SK-N-SH (cell line): ENCODE results near the gene UBL7. TPM values are rescaled to one million over a fixed set of nuclear protein-coding genes. Genes with fewer than 3 reads are reported as not detected.

Experiments
- CTCF ChIA-PET: fragments of 300-600, 350-600 bp; formaldehyde crosslinking; extraction: SDS; loops from one replicate; lab custom pipeline; 2021; lab: Yijun Ruan, JAX
- POLR2A ChIA-PET: fragments of 350-600 bp; sonication (Branson Sonifier 250); formaldehyde crosslinking; extraction: SDS; loops from one replicate; lab custom pipeline; 2020; ENCODE audit warnings: antibody characterized with exemption, inconsistent platforms; lab: Yijun Ruan, JAX
- DNase-seq: peaks from one replicate; pipeline ENCODE4 v3.0.0; 2012
- H2AFZ ChIP-seq: fragments of 200-600 bp; sonication (generic); 2 replicates; pipeline ENCODE4 v1.8.1; 2016; ENCODE audit warnings: antibody characterized with exemption, mild to moderate bottlenecking, low read depth
- H3F3A ChIP-seq: fragments of 200-600 bp; sonication (generic); replicated peaks from 2 replicates; pipeline ENCODE3; 2016; ENCODE audit warnings: antibody characterized with exemption, mild to moderate bottlenecking; ENCODE audit not compliant: insufficient read depth
- H3K27ac ChIP-seq, 2 experiments: fragments of 200-500 bp in 1 of 2; fragments of 200-600 bp in 1 of 2; sonication (Bioruptor generic) in 1 of 2; sonication (generic), shearing (Covaris generic) in 1 of 2; 2 replicates each; pipeline versions ENCODE4 v1.5.1 to v1.6.1; 2014 to 2016; ENCODE audit warnings: low read depth in 2 of 2, inconsistent platforms in 1 of 2, low read length in 1 of 2, mild to moderate bottlenecking in 1 of 2, mixed read lengths in 1 of 2
- H3K27me3 ChIP-seq: fragments of 200-600 bp; sonication (generic), shearing (Covaris generic); 2 replicates; pipeline ENCODE4 v1.6.1; 2016; ENCODE audit warnings: mixed run types; ENCODE audit not compliant: insufficient read depth
- H3K36me3 ChIP-seq, 2 experiments: fragments of 200-500 bp in 1 of 2; fragments of 200-600 bp in 1 of 2; sonication (Bioruptor generic) in 1 of 2; sonication (generic) in 1 of 2; replicated peaks in 1 of 2; 2 replicates each; pipeline versions ENCODE3 to v1.5.1; 2014 to 2016; ENCODE audit warnings: low read length in 1 of 2, mild to moderate bottlenecking in 1 of 2; ENCODE audit not compliant: insufficient read depth in 2 of 2, control insufficient read depth in 1 of 2
- H3K4me1 ChIP-seq, 2 experiments: fragments of 200-500 bp in 1 of 2; fragments of 200-600 bp in 1 of 2; sonication (Bioruptor generic) in 1 of 2; sonication (generic), shearing (Covaris generic) in 1 of 2; 2 replicates each; pipeline versions ENCODE4 v1.5.1 to v1.6.1; 2014 to 2016; ENCODE audit warnings: low read depth in 1 of 2, low read length in 1 of 2, mixed run types in 1 of 2; ENCODE audit not compliant: insufficient read depth in 2 of 2, control insufficient read depth in 1 of 2
- H3K4me2 ChIP-seq: fragments of 200-600 bp; sonication (generic), shearing (Covaris generic); 2 replicates; pipeline ENCODE4 v1.6.1; 2017; ENCODE audit warnings: mixed run types
- H3K4me3 ChIP-seq, 2 experiments: fragments of 200-500 bp in 1 of 2; fragments of 200-600 bp in 1 of 2; sonication (Bioruptor generic) in 1 of 2; sonication (generic), shearing (Covaris generic) in 1 of 2; 2 replicates each; pipeline versions ENCODE4 v1.5.1 to v1.8.1; 2014 to 2016; ENCODE audit warnings: low read depth in 2 of 2, inconsistent platforms in 1 of 2, low read length in 1 of 2, mild to moderate bottlenecking in 1 of 2, mixed read lengths in 1 of 2, moderate library complexity in 1 of 2
- H3K79me2 ChIP-seq: fragments of 200-600 bp; sonication (generic); 2 replicates; pipeline ENCODE4 v1.8.1; 2017; ENCODE audit warnings: mild to moderate bottlenecking; ENCODE audit not compliant: insufficient read depth
- H3K9ac ChIP-seq: fragments of 200-600 bp; sonication (generic); 2 replicates; pipeline ENCODE4 v1.6.1; 2017; ENCODE audit warnings: mixed run types
- H3K9me2 ChIP-seq: fragments of 200-600 bp; sonication (generic); 2 replicates; pipeline ENCODE4 v1.6.1; 2017; ENCODE audit warnings: mixed run types
- H3K9me3 ChIP-seq: fragments of 200-600 bp; sonication (generic); 2 replicates; pipeline ENCODE4 v1.6.1; 2017; ENCODE audit warnings: mixed run types, mild to moderate bottlenecking, moderate library complexity
- H4K20me1 ChIP-seq: fragments of 200-600 bp; sonication (generic); 2 replicates; pipeline ENCODE4 v1.6.1; 2017; ENCODE audit warnings: mild to moderate bottlenecking, mixed run types; ENCODE audit not compliant: insufficient read depth
- CTCF ChIP-seq: fragments of 200-600 bp; sonication (generic); IDR thresholded peaks from 2 replicates; pipeline ENCODE4 v1.6.1; 2017; ENCODE audit warnings: antibody characterized with exemption, mild to moderate bottlenecking, moderate library complexity
- EP300 ChIP-seq, 2 experiments: IDR thresholded peaks; 2 replicates each; pipeline versions ENCODE4 v1.4.0 to v1.6.1; 2012; ENCODE audit warnings: borderline replicate concordance in 1 of 2, low read depth in 1 of 2, low read length in 1 of 2
- EZH2phosphoT487 ChIP-seq: fragments of 200-600 bp; sonication (generic); IDR thresholded peaks from 2 replicates; pipeline ENCODE4 v1.6.1; 2017; ENCODE audit warnings: low read depth, mixed run types, mild to moderate bottlenecking, antibody characterized with exemption, moderate library complexity, borderline replicate concordance
- FOSL2 ChIP-seq: IDR thresholded peaks from 2 replicates; pipeline ENCODE4 v1.4.0; 2012; ENCODE audit warnings: low read depth, mild to moderate bottlenecking, moderate library complexity, borderline replicate concordance
- FOXJ3 ChIP-seq: sonication (generic); formaldehyde crosslinking; IDR thresholded peaks from 2 replicates; pipeline ENCODE4 v1.5.1; 2020; ENCODE audit warnings: mild to moderate bottlenecking, missing genetic modification reagents
- JUND ChIP-seq: IDR thresholded peaks from 2 replicates; pipeline ENCODE4 v1.4.0; 2012
- MAX ChIP-seq: IDR thresholded peaks from 2 replicates; pipeline ENCODE4 v1.4.0; 2012; ENCODE audit warnings: low read depth
- MEF2A ChIP-seq: IDR thresholded peaks from 2 replicates; pipeline ENCODE4 v1.4.0; 2012; ENCODE audit warnings: low read depth, borderline replicate concordance
- NFIC ChIP-seq: IDR thresholded peaks from 2 replicates; pipeline ENCODE4 v1.4.0; 2012; ENCODE audit warnings: borderline replicate concordance
- RAD21 ChIP-seq: IDR thresholded peaks from 2 replicates; pipeline ENCODE4 v1.6.1; 2012; ENCODE audit warnings: mild to moderate bottlenecking, low read length
- REST ChIP-seq: IDR thresholded peaks from 2 replicates; pipeline ENCODE4 v1.6.1; 2012; ENCODE audit warnings: mild to moderate bottlenecking, low read depth, low read length, moderate library complexity
- RFX5 ChIP-seq: IDR thresholded peaks from 2 replicates; pipeline ENCODE4 v1.6.1; 2012; ENCODE audit warnings: mild to moderate bottlenecking, improper control_type of control experiment, low read length
- RXRA ChIP-seq: IDR thresholded peaks from 2 replicates; pipeline ENCODE4 v1.4.0; 2012; ENCODE audit warnings: low read depth, mild to moderate bottlenecking, borderline replicate concordance
- SMC3 ChIP-seq: IDR thresholded peaks from 2 replicates; pipeline ENCODE4 v1.6.1; 2012; ENCODE audit warnings: low read depth, low read length, improper control_type of control experiment
- TCF12 ChIP-seq: IDR thresholded peaks from 2 replicates; pipeline ENCODE4 v1.4.0; 2012
- TEAD4 ChIP-seq: IDR thresholded peaks from 2 replicates; pipeline ENCODE4 v1.4.0; 2012; ENCODE audit warnings: mild to moderate bottlenecking, borderline replicate concordance; ENCODE audit not compliant: insufficient read depth
- USF1 ChIP-seq: IDR thresholded peaks from 2 replicates; pipeline ENCODE4 v1.4.0; 2012; ENCODE audit warnings: low read depth, borderline replicate concordance
- WGBS: methylation state at CpG from one replicate; pipeline ENCODE4 v1.1.6; 2017; ENCODE audit warnings: low lambda C conversion rate; 5-methylcytosine and 5-hydroxymethylcytosine counted together
- polyA plus RNA-seq, 3 experiments: library from polyadenylated mRNA; depleted of rRNA; stranded (reverse); fragments of >200 nt; gene quantifications; 2 replicates each; pipeline ENCODE4 v1.2.3, GENCODE V29; 2012

The UBL7 gene
- polyA plus RNA-seq, 1 of the 3 experiments (the other 2 are of a cell fraction): 81.1 TPM

- H4K20me1 ChIP-seq: no peaks in the 10 kb centered on the region
- no peak overlapping the region; a peak in 1 of 4 replicates for H3K4me3 ChIP-seq
- no peak overlapping the region for H3K9ac ChIP-seq
- DNase-seq: peak; percentile 85
- ChIA-PET CTCF (interaction anchor here (0.6 to 36.5 kb wide), 31 partner anchors 7 to 385 kb away, joined by 3 to 779 read pairs (median 3); partner anchors contain the start of genes CYP11A1 and UBL7), POLR2A (no interaction called here)
- H3K79me2 ChIP-seq: no peaks in the 10 kb centered on the region
- no peaks in the 10 kb centered on the region for H3K27me3 ChIP-seq
- H3K4me1 ChIP-seq: peaks cover 0 to 14% of the 10 kb centered on the region in 2 experiments; a peak in 1 of 4 replicates
- H3F3A ChIP-seq: no peaks in the 10 kb centered on the region
- no peaks in the 10 kb centered on the region for H3K9me2 ChIP-seq
- H3K9me3 ChIP-seq: no peaks in the 10 kb centered on the region
- H3K36me3 ChIP-seq: no peaks in the 10 kb centered on the region
- H3K27ac ChIP-seq: no peak overlapping the region
- 0% methylated on average over 2 of the region's 2 CpGs for WGBS
- peak; percentile 94 for TF ChIP-seq RAD21
- 0 out of 2 replicates have a peak, but pooled peaks have one; percentile 30 for TF ChIP-seq RFX5
- TF ChIP-seq USF1: no peak
- TF ChIP-seq CTCF: peak; percentile 92
- no peak for TF ChIP-seq REST
- no peak for TF ChIP-seq EP300 (IDR thresholded peaks at IDR 0.05; ENCODE audit: borderline replicate concordance in 1 of 2, low read depth in 1 of 2, low read length in 1 of 2)
- TF ChIP-seq SMC3: peak; percentile 99
- no peak for TF ChIP-seq RXRA
- TF ChIP-seq, all 33 proteins: peak for 4
- no peak overlapping the region for H2AFZ ChIP-seq
- H3K4me2 ChIP-seq: no peak overlapping the region
Measured at GRCh38 chr15:74438721-74439316, 22.1 kb downstream of the UBL7 start.

- ChIA-PET CTCF (interaction anchor here (0.6 to 36.5 kb wide), 18 partner anchors 8 to 178 kb away, joined by 3 to 779 read pairs (median 5); partner anchors contain the start of genes CYP11A1 and UBL7), POLR2A (no interaction called here)
- Histone ChIP-seq H3K4me2 (no peak overlapping the region), H3K27ac (no peak overlapping the region), H3K9ac (no peak overlapping the region), H2AFZ (no peak overlapping the region), H3K4me1 (peaks cover 0 to 14% of the 10 kb centered on the region in 2 experiments; a peak in 1 of 4 replicates), H3K9me2 (no peaks in the 10 kb centered on the region), H3F3A (no peaks in the 10 kb centered on the region), H3K36me3 (no peaks in the 10 kb centered on the region), H3K79me2 (no peaks in the 10 kb centered on the region), H4K20me1 (no peaks in the 10 kb centered on the region), H3K4me3 (no peak overlapping the region), H3K27me3 (no peaks in the 10 kb centered on the region), H3K9me3 (no peaks in the 10 kb centered on the region)
- 52% methylated on average over 2 of the region's 2 CpGs for WGBS
- no peak for DNase-seq
- no peak for TF ChIP-seq TEAD4
- no peak for TF ChIP-seq TCF12
- no peak for TF ChIP-seq NFIC
- no peak for TF ChIP-seq USF1
- no peak for TF ChIP-seq FOSL2
- no peak for TF ChIP-seq JUND
- TF ChIP-seq FOXJ3 (CRISPR knock-in tag): no peak
- no peak for TF ChIP-seq MEF2A
- no peak for TF ChIP-seq MAX
- TF ChIP-seq CTCF: no peak
- TF ChIP-seq EZH2phosphoT487: no peak
Measured at GRCh38 chr15:74438206-74438605, 22.8 kb downstream of the UBL7 start.
